ENCODE results near the gene FASTKD1. TPM values are rescaled to one million over a fixed set of nuclear protein-coding genes. Genes with fewer than 3 reads are reported as not detected.

FASTKD1 gene
- total RNA-seq, 1 donor from 2014 or later = 27.1 TPM

DNA sequence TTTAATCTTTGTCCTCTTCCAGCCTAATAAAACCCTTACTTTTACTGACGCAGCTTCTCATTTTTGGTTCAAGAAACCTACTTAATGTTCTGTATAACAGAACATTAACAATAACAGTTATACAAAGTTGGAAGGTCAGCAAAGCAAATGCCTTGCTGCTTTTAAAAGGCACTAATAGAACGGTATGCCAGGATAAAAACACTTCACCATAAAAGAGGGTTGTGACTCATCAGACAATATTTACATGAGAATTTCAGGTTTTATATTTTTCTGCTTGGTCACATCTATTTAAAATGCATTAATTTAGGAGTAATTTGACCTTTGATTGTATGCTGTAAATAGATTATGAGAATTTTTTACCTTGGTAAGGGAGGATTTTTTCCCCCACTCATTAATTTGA lies 61.1 kb downstream of the FASTKD1 start:
- H3K36me3 Mint-ChIP-seq (ENCODE audit: low read depth) = no peaks in the 10 kb centered on the region
- H3K4me1 Mint-ChIP-seq = no peaks in the 10 kb centered on the region
- no peak overlapping the region for H3K27ac Mint-ChIP-seq
- DNase-seq = no peak
- no peak for ATAC-seq (ENCODE audit: low read depth)
- H3K4me3 Mint-ChIP-seq = no peak overlapping the region
- H3K27me3 Mint-ChIP-seq = no peaks in the 10 kb centered on the region
- intact Hi-C loops (cut with micrococcal nuclease) = no loop called here
- no peaks in the 10 kb centered on the region for H3K9me3 Mint-ChIP-seq
- TF ChIP-seq, protein P1, sequence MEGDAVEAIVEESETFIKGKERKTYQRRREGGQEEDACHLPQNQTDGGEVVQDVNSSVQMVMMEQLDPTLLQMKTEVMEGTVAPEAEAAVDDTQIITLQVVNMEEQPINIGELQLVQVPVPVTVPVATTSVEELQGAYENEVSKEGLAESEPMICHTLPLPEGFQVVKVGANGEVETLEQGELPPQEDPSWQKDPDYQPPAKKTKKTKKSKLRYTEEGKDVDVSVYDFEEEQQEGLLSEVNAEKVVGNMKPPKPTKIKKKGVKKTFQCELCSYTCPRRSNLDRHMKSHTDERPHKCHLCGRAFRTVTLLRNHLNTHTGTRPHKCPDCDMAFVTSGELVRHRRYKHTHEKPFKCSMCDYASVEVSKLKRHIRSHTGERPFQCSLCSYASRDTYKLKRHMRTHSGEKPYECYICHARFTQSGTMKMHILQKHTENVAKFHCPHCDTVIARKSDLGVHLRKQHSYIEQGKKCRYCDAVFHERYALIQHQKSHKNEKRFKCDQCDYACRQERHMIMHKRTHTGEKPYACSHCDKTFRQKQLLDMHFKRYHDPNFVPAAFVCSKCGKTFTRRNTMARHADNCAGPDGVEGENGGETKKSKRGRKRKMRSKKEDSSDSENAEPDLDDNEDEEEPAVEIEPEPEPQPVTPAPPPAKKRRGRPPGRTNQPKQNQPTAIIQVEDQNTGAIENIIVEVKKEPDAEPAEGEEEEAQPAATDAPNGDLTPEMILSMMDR (IDR thresholded peaks at IDR 0.05) = no peak
- POLR2A ChIA-PET = no interaction called here
- CTCF ChIA-PET = no interaction called here

DNA sequence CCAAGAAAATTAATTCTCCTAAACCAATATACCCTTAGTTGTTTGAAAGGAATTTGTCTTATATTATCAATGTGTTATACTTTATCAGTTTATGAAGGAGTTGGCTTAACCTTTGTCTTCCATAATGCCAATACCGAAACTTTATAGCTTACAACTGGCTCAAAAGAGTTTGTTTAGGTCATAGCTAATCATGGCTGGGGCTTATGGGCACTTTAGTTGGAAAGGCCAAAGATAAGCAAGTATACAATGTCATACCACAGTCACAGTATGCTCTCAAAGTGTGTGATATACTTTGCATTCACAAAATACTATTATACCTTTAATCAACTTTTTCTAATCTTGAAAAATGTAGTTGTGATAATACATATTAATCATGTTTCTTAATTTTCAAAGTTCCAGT lies 61.8 kb downstream of the FASTKD1 start:
- no peak for ATAC-seq (ENCODE audit: low read depth)
- no peaks in the 10 kb centered on the region for H3K27me3 Mint-ChIP-seq
- no peaks in the 10 kb centered on the region for H3K9me3 Mint-ChIP-seq
- H3K4me1 Mint-ChIP-seq = no peaks in the 10 kb centered on the region
- DNase-seq = no peak
- TF ChIP-seq, protein P1 (IDR thresholded peaks at IDR 0.05) = no peak
- ChIA-PET POLR2A (no interaction called here), CTCF (no interaction called here)
- H3K4me3 Mint-ChIP-seq = no peak overlapping the region
- no peaks in the 10 kb centered on the region for H3K36me3 Mint-ChIP-seq (ENCODE audit: low read depth)
- no peak overlapping the region for H3K27ac Mint-ChIP-seq
- intact Hi-C loops (cut with micrococcal nuclease) = no loop called here

DNA sequence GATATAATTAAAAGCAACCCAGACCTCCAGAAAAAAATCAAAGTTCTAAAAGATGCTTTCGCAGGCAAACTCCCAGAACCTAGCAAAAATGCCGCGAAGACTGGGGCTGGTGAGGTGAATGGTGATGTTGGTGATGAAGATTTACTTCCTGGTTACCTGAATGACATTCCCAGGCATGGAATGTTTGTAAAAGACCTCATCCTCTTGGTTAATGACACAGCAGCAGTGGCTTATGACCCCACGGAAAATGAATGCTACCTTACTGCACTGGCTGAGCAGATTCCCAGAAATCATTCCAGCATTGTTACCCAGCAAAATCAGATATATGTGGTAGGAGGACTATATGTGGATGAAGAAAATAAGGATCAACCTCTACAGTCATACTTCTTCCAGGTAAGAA lies 63.2 kb downstream of the FASTKD1 start:
- Mint-ChIP-seq H3K4me3 (no peak overlapping the region), H3K4me1 (no peaks in the 10 kb centered on the region), H3K27me3 (no peaks in the 10 kb centered on the region), H3K36me3 (ENCODE audit: low read depth) (no peaks in the 10 kb centered on the region), H3K9me3 (no peaks in the 10 kb centered on the region), H3K27ac (no peak overlapping the region)
- ATAC-seq (ENCODE audit: low read depth) (no peak), DNase-seq (no peak)
- CTCF ChIA-PET = no interaction called here
- TF ChIP-seq, protein P1 (IDR thresholded peaks at IDR 0.05) = no peak
- POLR2A ChIA-PET = no interaction called here
- intact Hi-C loops (cut with micrococcal nuclease) = no loop called here

DNA sequence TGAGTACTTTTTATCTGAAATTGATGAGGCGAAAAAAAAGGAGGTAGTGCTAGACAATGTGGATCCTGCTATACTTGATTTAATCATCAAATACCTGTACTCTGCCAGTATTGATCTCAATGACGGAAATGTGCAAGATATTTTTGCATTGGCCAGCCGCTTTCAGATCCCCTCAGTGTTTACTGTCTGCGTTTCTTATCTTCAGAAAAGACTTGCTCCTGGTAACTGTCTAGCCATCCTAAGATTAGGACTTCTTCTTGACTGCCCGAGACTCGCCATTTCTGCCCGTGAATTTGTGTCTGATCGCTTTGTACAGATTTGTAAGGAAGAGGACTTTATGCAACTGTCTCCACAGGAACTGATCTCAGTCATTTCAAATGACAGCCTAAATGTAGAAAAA lies 63.7 kb downstream of the FASTKD1 start:
- Mint-ChIP-seq H3K36me3 (ENCODE audit: low read depth) (no peaks in the 10 kb centered on the region), H3K4me1 (no peaks in the 10 kb centered on the region), H3K9me3 (no peaks in the 10 kb centered on the region), H3K27me3 (no peaks in the 10 kb centered on the region), H3K27ac (no peak overlapping the region), H3K4me3 (no peak overlapping the region)
- TF ChIP-seq, protein P1 (IDR thresholded peaks at IDR 0.05) = no peak
- no peak for DNase-seq
- CTCF ChIA-PET = no interaction called here
- no peak for ATAC-seq (ENCODE audit: low read depth)
- POLR2A ChIA-PET = no interaction called here
- intact Hi-C loops (cut with micrococcal nuclease) = no loop called here

DNA sequence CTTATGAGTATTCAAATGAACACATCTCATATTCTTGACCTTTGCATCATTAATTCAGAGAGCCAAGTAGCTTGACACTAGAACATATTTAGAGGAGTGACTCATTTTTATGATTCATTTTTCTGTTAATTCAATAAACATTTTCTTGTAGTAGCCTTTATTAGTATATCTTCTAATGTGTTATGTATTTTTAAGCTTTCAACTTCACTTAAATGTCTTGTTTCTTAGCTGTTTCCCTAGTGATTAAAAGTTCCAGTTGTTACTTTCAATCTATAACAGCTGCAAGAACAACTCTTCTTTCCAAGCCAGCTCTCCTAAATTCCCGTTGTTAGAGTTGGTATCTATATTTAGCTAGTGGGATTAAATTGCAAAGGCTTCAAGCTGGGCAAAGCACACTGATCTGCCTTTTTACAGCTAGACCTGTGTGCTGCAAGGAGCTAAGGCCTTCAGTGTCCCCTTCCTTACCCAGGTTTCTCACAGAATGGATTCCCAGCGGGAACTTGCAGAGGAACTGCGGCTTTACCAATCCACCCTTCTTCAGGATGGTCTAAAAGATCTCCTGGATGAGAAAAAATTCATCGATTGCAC lies 64.3 kb downstream of the FASTKD1 start, which contains the start of gene KLHL41:
Gene KLHL41 (plus strand): TSS at position 405 of the 588 bp plus-strand sequence. CDS start 77 bp downstream, at position 482.
- intact Hi-C loops (cut with micrococcal nuclease) = no loop called here
- no peaks in the 10 kb centered on the region for H3K9me3 Mint-ChIP-seq
- no peak within 1 kb of the TSS for H3K27ac Mint-ChIP-seq
- H3K4me3 Mint-ChIP-seq = no peak within 1 kb of the TSS
- TF ChIP-seq, protein P1 (IDR thresholded peaks at IDR 0.05) = no peak
- POLR2A ChIA-PET = no interaction called here
- CTCF ChIA-PET = no interaction called here
- ATAC-seq (ENCODE audit: low read depth) (no peak), DNase-seq (no peak)
- no peaks in the 10 kb centered on the region for H3K27me3 Mint-ChIP-seq
- H3K4me1 Mint-ChIP-seq = no peaks in the 10 kb centered on the region
- no peaks in the 10 kb centered on the region for H3K36me3 Mint-ChIP-seq (ENCODE audit: low read depth)
